Hepatocyte (in vitro differentiated cells): ENCODE data around the gene GMDS. TPM values are rescaled to one million over a fixed set of nuclear protein-coding genes. Genes with fewer than 3 reads are reported as not detected.

Experiments used
- DNase-seq: peaks from one replicate; pipeline ENCODE4 v3.0.0-alpha.2; 2016; ENCODE audit warnings: low spot score
- H2AFZ ChIP-seq: fragments of 200-600 bp; sonication (generic); 2 replicates; pipeline ENCODE4 v1.6.0; 2016; ENCODE audit warnings: antibody characterized with exemption, mild to moderate bottlenecking
- H3K27ac ChIP-seq: fragments of 200-600 bp; sonication (generic); 2 replicates; pipeline ENCODE4 v1.5.1; 2016; ENCODE audit warnings: mild to moderate bottlenecking
- H3K27me3 ChIP-seq: fragments of 200-600 bp; sonication (generic); 2 replicates; pipeline ENCODE4 v1.6.1; 2016
- H3K36me3 ChIP-seq: fragments of 200-600 bp; sonication (generic); replicated peaks from 2 replicates; pipeline ENCODE4 v1.5.1; 2016; ENCODE audit warnings: low read depth; ENCODE audit not compliant: insufficient read depth
- H3K4me1 ChIP-seq: fragments of 200-600 bp; sonication (generic); 2 replicates; pipeline ENCODE4 v1.5.1; 2016; ENCODE audit warnings: mild to moderate bottlenecking, moderate library complexity; ENCODE audit not compliant: insufficient read depth
- H3K4me2 ChIP-seq: fragments of 200-600 bp; sonication (generic); 2 replicates; pipeline ENCODE4 v1.6.0; 2016
- H3K4me3 ChIP-seq: fragments of 200-600 bp; sonication (generic); 2 replicates; pipeline ENCODE4 v1.5.1; 2016; ENCODE audit warnings: mild to moderate bottlenecking
- H3K79me2 ChIP-seq: fragments of 200-600 bp; sonication (generic); 2 replicates; pipeline ENCODE4 v1.6.0; 2017; ENCODE audit warnings: mild to moderate bottlenecking
- H3K9me2 ChIP-seq: fragments of 200-600 bp; sonication (generic); replicated peaks from 2 replicates; pipeline ENCODE4 v1.6.0; 2017; ENCODE audit warnings: mild to moderate bottlenecking; ENCODE audit not compliant: insufficient read depth
- H3K9me3 ChIP-seq: fragments of 200-600 bp; sonication (generic); 2 replicates; pipeline ENCODE4 v1.5.1; 2016; ENCODE audit warnings: low read depth, mild to moderate bottlenecking
- H4K20me1 ChIP-seq: fragments of 200-600 bp; sonication (generic); 2 replicates; pipeline ENCODE4 v1.6.0; 2016; ENCODE audit warnings: mild to moderate bottlenecking; ENCODE audit not compliant: insufficient read depth, poor library complexity, severe bottlenecking
- CTCF ChIP-seq: fragments of 200-600 bp; sonication (generic); IDR thresholded peaks from 2 replicates; pipeline ENCODE4 v1.5.1; 2016; ENCODE audit warnings: antibody characterized with exemption, mild to moderate bottlenecking; ENCODE audit not compliant: poor library complexity
- EZH2 ChIP-seq: fragments of 200-600 bp; sonication (generic); IDR thresholded peaks from 2 replicates; pipeline ENCODE4 v1.6.1; 2016; ENCODE audit warnings: antibody characterized with exemption, mild to moderate bottlenecking, borderline replicate concordance
- EZH2phosphoT487 ChIP-seq: fragments of 200-600 bp; sonication (generic); IDR thresholded peaks from one replicate; pipeline ENCODE4 v1.6.1; 2018; ENCODE audit warnings: antibody characterized with exemption, mild to moderate bottlenecking, low read depth, moderate library complexity; ENCODE audit not compliant: unreplicated experiment, severe bottlenecking
- WGBS: methylation state at CpG from one replicate; pipeline ENCODE4 v1.1.6; 2016; ENCODE audit warnings: low lambda C conversion rate; ENCODE audit errors: missing lambda C conversion rate; 5-methylcytosine and 5-hydroxymethylcytosine counted together
- polyA plus RNA-seq: library from polyadenylated mRNA; unstranded; fragments of >200 nt; fragmentation: Nextera tagmentation; extraction: Ambion mirVana; gene quantifications from 2 replicates; pipeline ENCODE4 v1.2.1, GENCODE V29; 2016
- total RNA-seq: library from RNA; depleted of rRNA; stranded (reverse); fragments of >200 nt; gene quantifications from 2 replicates; pipeline ENCODE4 v1.2.3, GENCODE V29; 2014

Gene GMDS
- total and polyA plus RNA-seq, 2 experiments from 2014 or later, result 20.7 to 32.6 TPM

DNA sequence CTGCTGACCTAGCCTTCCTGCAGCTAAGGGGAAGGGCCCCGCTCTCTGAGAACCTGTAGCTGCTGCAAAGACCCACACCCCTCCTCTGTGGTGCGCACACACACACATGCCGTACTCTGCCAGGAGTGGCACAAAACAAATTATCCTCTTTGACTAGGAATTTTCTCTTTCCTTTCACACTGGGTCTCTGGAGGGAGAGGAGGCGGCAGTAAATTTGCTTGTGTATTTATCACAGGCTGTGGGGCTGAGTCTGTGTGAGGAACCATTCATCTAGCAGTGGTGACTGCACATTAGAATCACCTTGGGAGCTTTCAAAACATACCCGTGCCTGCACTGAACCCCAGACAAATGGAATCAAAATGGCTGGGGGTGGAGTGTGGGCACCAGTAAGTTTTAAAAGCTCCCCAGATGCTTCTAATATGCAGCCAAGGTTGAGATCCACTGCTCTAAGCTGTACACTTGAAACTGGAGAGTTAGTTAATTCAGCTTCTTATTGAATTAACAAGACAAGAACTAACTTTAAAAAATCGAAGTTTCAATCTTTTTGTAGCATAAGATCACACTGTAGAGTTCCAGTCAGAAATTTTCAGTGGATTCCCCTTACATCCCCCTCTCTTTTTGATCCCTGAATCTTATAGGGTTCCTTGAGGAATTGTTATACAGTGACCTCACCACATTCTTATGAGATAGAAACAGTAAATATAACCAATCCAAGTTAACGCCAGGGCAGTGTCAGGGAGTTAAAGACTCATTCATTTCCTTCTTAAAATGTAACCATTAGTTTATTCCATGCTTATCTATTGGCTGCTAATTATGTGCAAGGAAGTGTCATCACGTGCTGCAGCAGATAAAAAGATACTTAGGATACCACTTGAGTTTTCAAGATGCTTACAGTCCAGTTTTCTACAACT is 29.8 kb upstream of the GMDS start:
- Histone ChIP-seq H3K79me2 (no peaks in the 10 kb centered on the region), H3K27me3 (no peaks in the 10 kb centered on the region), H3K4me3 (no peak overlapping the region), H3K36me3 (peaks cover 6% of the 10 kb centered on the region), H3K27ac (peak overlapping the region; percentile 26), H3K4me2 (no peak overlapping the region), H4K20me1 (no peaks in the 10 kb centered on the region), H3K9me3 (peaks cover 7% of the 10 kb centered on the region), H2AFZ (no peak overlapping the region), H3K9me2 (no peaks in the 10 kb centered on the region), H3K4me1 (no peaks in the 10 kb centered on the region)
- TF ChIP-seq EZH2phosphoT487 (no peak), EZH2 (no peak), CTCF (no peak)
- DNase-seq, result no peak
- WGBS, result 70% methylated on average over 8 of the region's 8 CpGs

DNA sequence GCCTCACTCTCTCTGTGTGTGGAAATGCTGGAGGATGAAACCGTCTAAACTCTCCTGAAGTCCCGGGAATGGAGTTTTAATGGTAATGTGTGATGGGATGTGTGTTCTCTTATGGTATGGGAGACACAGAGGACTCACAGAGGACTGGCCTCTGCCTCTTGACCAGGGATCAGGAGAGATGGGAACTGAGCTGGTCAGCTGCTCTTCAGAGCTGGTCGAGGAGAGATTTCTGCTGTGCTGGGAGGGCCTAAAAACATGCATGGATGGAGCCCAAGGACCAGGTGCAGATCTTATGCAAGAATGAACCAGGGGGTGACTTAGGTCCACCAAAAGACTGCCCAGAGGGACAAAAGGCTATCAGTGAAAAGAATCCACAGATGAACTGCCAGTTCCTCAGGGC is 27.3 kb upstream of the GMDS start:
- no peak for DNase-seq
- Histone ChIP-seq H3K4me3 (no peak overlapping the region), H3K9me2 (no peaks in the 10 kb centered on the region), H3K4me1 (no peaks in the 10 kb centered on the region), H3K27ac (no peak overlapping the region), H2AFZ (no peak overlapping the region), H3K4me2 (no peak overlapping the region), H4K20me1 (no peaks in the 10 kb centered on the region), H3K27me3 (no peaks in the 10 kb centered on the region), H3K9me3 (no peaks in the 10 kb centered on the region), H3K79me2 (no peaks in the 10 kb centered on the region), H3K36me3 (no peaks in the 10 kb centered on the region)
- no peak for TF ChIP-seq EZH2phosphoT487
- whole genome bisulfite sequencing, result 93% methylated on average over 3 of the region's 3 CpGs

- no peak overlapping the region for H3K4me3 ChIP-seq
- no peaks in the 10 kb centered on the region for H4K20me1 ChIP-seq
- no peaks in the 10 kb centered on the region for H3K4me1 ChIP-seq
- H3K4me2 ChIP-seq, result no peak overlapping the region
- no peaks in the 10 kb centered on the region for H3K79me2 ChIP-seq
- H3K27me3 ChIP-seq, result no peaks in the 10 kb centered on the region
- WGBS, result 97% methylated on average over 3 of the region's 3 CpGs
- H3K27ac ChIP-seq, result no peak overlapping the region
- H3K9me3 ChIP-seq, result no peaks in the 10 kb centered on the region
- no peaks in the 10 kb centered on the region for H3K36me3 ChIP-seq
- no peak for TF ChIP-seq EZH2
- TF ChIP-seq EZH2phosphoT487, result no peak
- TF ChIP-seq CTCF, result no peak
- no peak overlapping the region for H2AFZ ChIP-seq
- no peak for DNase-seq
- H3K9me2 ChIP-seq, result no peaks in the 10 kb centered on the region
These were observed 24.6 kb upstream of the GMDS start for GRCh38 chr6:2270054-2270453.

- no peaks in the 10 kb centered on the region for H3K27me3 ChIP-seq
- H3K9me3 ChIP-seq, result no peaks in the 10 kb centered on the region
- H3K36me3 ChIP-seq, result no peaks in the 10 kb centered on the region
- no peak overlapping the region for H3K4me3 ChIP-seq
- H3K4me2 ChIP-seq, result no peak overlapping the region
- H2AFZ ChIP-seq, result no peak overlapping the region
- DNase-seq, result no peak
- H3K4me1 ChIP-seq, result no peaks in the 10 kb centered on the region
- H3K79me2 ChIP-seq, result no peaks in the 10 kb centered on the region
- H3K27ac ChIP-seq, result no peak overlapping the region
- TF ChIP-seq CTCF (no peak), EZH2phosphoT487 (no peak), EZH2 (no peak)
- WGBS, result 91% methylated on average over 1 of the region's 1 CpG
- no peaks in the 10 kb centered on the region for H4K20me1 ChIP-seq
- no peaks in the 10 kb centered on the region for H3K9me2 ChIP-seq
These were observed 21.4 kb upstream of the GMDS start for GRCh38 chr6:2266841-2267240.
